CD4-positive, alpha-beta T cell treated with Interleukin-4 for 4 hours (primary cell): ENCODE measurements around the gene OCIAD1.
A peak's percentile ranks its signal among the peaks of the same experiment; 100 is the strongest.

Experiments
- DNase-seq: peaks from one replicate; pipeline ENCODE4 v3.0.0-alpha.2; 2020

OCIAD1 gene

GRCh38 chr4:48898733-48899431 lies 68.0 kb downstream of the OCIAD1 start:
- no peak for DNase-seq

GRCh38 chr4:48899432-48899749 lies 68.5 kb downstream of the OCIAD1 start:
- no peak for DNase-seq

- no peak for DNase-seq
Measured at GRCh38 chr4:48899950-48900349, 69.1 kb downstream of the OCIAD1 start.

- DNase-seq: no peak
Measured at GRCh38 chr4:48901196-48901595, 70.3 kb downstream of the OCIAD1 start.

- DNase-seq: no peak
Measured at GRCh38 chr4:48902266-48902665, 71.4 kb downstream of the OCIAD1 start.

- no peak for DNase-seq
Measured at GRCh38 chr4:48904101-48904500, 73.2 kb downstream of the OCIAD1 start.

GRCh38 chr4:48904541-48905142 lies 73.8 kb downstream of the OCIAD1 start:
- no peak for DNase-seq

- DNase-seq: no peak
Measured at GRCh38 chr4:48905363-48906015, 74.6 kb downstream of the OCIAD1 start.

- peak; percentile 90 for DNase-seq
Measured at GRCh38 chr4:48906206-48907173, 75.6 kb downstream of the OCIAD1 start, which contains the start of gene OCIAD2. Gene OCIAD2, minus strand, starts transcription at chr4:48906774. Its CDS starts 2,225 bp downstream, at chr4:48904549.

- no peak for DNase-seq
Measured at GRCh38 chr4:48907706-48908477, 77.0 kb downstream of the OCIAD1 start.

- no peak for DNase-seq
Measured at GRCh38 chr4:48908687-48909086, 77.8 kb downstream of the OCIAD1 start.

- DNase-seq: peak; percentile 45
Measured at GRCh38 chr4:48909697-48910096, 78.8 kb downstream of the OCIAD1 start.

GRCh38 chr4:48910511-48910910 lies 79.6 kb downstream of the OCIAD1 start:
- no peak for DNase-seq
